Suprapubic skin (tissue), 4 donors: ENCODE measurements around the gene NFIC. TPM values are rescaled to one million over a fixed set of nuclear protein-coding genes. Genes with fewer than 3 reads are reported as not detected.
"Not testable (repeated sequence)": the region's sequence is repeated elsewhere in the genome, so short reads cannot be mapped to it uniquely, and the experiment has no call there.

Experiments
- DNase-seq, 2 donors: peaks; one replicate each; pipeline ENCODE4 v3.0.0-alpha.2; 2019; ENCODE audit warnings: low spot score in 2 of 2
- H3K27ac ChIP-seq: fragments of 200-600 bp; sonication (generic); one replicate; pipeline ENCODE4 v1.5.1; 2019
- H3K27me3 ChIP-seq: fragments of 200-600 bp; sonication (generic); one replicate; pipeline ENCODE4 v1.5.1; 2019
- H3K36me3 ChIP-seq: fragments of 200-600 bp; sonication (generic); one replicate; pipeline ENCODE4 v1.5.1; 2019
- H3K4me1 ChIP-seq: fragments of 200-600 bp; sonication (generic); one replicate; pipeline ENCODE4 v1.5.1; 2019
- H3K4me3 ChIP-seq: fragments of 200-600 bp; sonication (generic); one replicate; pipeline ENCODE4 v1.5.1; 2019; ENCODE audit warnings: mild to moderate bottlenecking
- H3K9me3 ChIP-seq: fragments of 200-600 bp; sonication (generic); one replicate; pipeline ENCODE4 v1.5.1; 2019
- EP300 ChIP-seq: sonication (generic); formaldehyde crosslinking; IDR thresholded peaks from one replicate; pipeline ENCODE4 v1.6.1; 2017; ENCODE audit warnings: antibody characterized with exemption
- POLR2A ChIP-seq, 2 donors: fragments of 450-650 bp; IDR thresholded peaks; one replicate each; pipeline ENCODE4 v1.6.1; 2017; ENCODE audit warnings: antibody characterized with exemption in 2 of 2, mild to moderate bottlenecking in 2 of 2, moderate library complexity in 2 of 2
- POLR2AphosphoS5 ChIP-seq, 3 donors: sonication (generic); formaldehyde crosslinking; IDR thresholded peaks; one replicate each; pipeline ENCODE4 v1.6.1; 2017; ENCODE audit warnings: antibody characterized with exemption in 3 of 3
- WGBS: methylation state at CpG from one replicate; pipeline ENCODE4 v1.1.5; 2018; 5-methylcytosine and 5-hydroxymethylcytosine counted together
- total RNA-seq, 4 donors: library from RNA; depleted of rRNA; stranded (reverse); fragments of >200 nt; gene quantifications; one replicate each; pipeline ENCODE4 v1.1.0, GENCODE V29; 2016
- TF ChIP-seq, protein P1 (sequence below), 2 donors: fragments of 200-600 bp in 1 of 2; fragments of 450-650 bp in 1 of 2; sonication (generic) in 1 of 2; IDR thresholded peaks; one replicate each; pipeline ENCODE4 v1.5.1; 2016 to 2019; ENCODE audit warnings: antibody characterized with exemption in 2 of 2, mild to moderate bottlenecking in 1 of 2, moderate library complexity in 1 of 2

Gene NFIC
- total RNA-seq, 4 donors from 2014 or later, result 135 to 234 (median 194) TPM

DNA sequence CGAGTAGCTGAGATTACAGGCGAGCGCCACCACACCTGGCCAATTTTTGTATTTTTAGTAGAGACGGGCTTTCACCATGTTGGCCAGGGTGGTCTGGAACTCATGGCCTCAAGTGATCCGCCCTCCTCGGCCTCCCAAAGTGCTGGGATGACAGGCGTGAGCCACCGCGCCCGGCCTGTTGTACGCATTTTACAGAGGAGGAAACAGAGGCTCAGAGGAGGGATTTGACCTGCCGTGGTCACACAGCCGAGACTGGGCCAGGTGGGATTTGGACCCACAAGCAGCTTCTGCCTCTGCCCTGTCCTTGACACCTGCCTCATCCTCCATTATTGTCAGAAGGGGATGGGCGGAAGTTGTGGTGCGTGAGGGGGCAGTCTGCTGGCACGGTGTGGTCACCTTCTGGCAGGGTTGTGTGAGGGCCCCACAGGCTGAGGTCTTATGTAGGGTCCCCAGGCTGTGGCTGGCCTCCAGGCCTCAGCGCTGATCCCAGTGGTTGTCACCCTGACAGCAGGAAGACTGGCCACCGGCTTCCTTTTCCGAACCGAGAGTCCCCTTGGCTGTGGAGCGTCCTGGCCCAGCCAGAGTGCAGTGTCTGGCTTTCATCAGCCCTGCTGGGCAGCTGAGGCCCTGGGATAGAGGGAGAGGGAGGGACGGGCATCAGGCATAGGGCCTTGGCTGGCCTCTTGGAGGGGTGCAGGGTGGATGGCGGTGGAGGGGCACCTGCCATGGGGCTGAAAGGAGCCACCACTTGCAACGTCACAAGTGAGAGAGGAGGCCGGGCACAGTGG, 20.3 kb downstream of the NFIC start:
- no peak overlapping the region for H3K4me3 ChIP-seq
- H3K4me1 ChIP-seq, result peaks cover 90% of the 10 kb centered on the region
- H3K36me3 ChIP-seq, result peaks cover 9% of the 10 kb centered on the region
- 80% methylated on average over 16 of the region's 25 CpGs for WGBS
- H3K27me3 ChIP-seq, result no peaks in the 10 kb centered on the region
- no peak for TF ChIP-seq EP300
- no peak for DNase-seq
- H3K9me3 ChIP-seq, result no peaks in the 10 kb centered on the region
- H3K27ac ChIP-seq, result peak overlapping the region; percentile 80

DNA sequence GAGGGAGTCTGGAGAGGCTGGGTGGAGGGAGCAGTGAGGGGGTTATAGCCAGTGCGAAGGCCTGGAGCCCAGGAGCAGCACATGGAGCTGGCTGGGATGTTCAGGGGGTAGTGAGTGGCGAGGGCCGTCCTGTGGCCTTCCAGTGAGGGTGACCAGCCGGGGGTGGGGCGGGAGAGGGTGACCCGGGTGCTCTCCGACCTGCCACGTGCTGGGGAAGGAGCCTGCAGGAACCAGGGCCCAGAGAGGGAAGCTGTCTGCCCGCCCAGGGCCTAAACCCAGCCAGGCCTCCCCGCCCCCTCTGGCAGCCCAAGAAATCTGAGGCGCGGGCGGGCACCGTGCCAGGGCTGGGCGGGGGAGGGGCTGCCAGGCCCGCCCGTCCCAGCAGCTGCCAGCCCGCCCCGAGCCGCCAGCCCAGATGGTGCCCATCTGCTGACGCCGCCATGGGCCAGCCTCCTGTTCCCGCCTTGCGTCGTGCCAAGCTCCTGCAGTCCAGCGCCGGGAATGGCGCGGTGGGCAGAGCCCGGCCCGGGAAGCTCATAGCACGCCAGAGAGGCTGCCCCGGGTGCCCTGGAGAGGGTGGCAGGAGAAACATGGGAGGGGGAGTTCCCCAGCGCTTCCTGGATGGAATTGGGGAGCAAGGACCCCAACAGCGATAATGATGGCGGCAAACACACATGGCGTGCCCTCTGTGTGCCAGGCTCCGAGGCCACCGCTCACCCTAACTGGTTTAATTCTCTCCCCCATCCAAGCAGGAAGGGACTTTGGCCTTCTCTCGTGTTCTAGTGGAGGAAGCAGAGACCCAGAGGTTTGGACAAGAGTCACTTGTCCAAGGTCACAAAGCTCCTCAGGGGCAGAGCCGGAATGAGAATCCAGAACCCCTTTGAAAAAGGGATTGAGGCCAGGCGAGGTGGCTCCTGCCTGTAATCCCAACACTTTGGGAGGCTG, 21.5 kb downstream of the NFIC start:
- Histone ChIP-seq H3K4me3 (peak overlapping the region; percentile 6), H3K27ac (peak overlapping the region; percentile 80), H3K9me3 (no peaks in the 10 kb centered on the region), H3K36me3 (peaks cover under 1% of the 10 kb centered on the region), H3K27me3 (no peaks in the 10 kb centered on the region), H3K4me1 (peaks cover 77% of the 10 kb centered on the region)
- peak; percentile 89 to 93 for DNase-seq
- 12% methylated on average over 8 of the region's 42 CpGs for WGBS
- TF ChIP-seq, protein P1, sequence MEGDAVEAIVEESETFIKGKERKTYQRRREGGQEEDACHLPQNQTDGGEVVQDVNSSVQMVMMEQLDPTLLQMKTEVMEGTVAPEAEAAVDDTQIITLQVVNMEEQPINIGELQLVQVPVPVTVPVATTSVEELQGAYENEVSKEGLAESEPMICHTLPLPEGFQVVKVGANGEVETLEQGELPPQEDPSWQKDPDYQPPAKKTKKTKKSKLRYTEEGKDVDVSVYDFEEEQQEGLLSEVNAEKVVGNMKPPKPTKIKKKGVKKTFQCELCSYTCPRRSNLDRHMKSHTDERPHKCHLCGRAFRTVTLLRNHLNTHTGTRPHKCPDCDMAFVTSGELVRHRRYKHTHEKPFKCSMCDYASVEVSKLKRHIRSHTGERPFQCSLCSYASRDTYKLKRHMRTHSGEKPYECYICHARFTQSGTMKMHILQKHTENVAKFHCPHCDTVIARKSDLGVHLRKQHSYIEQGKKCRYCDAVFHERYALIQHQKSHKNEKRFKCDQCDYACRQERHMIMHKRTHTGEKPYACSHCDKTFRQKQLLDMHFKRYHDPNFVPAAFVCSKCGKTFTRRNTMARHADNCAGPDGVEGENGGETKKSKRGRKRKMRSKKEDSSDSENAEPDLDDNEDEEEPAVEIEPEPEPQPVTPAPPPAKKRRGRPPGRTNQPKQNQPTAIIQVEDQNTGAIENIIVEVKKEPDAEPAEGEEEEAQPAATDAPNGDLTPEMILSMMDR (IDR thresholded peaks at IDR 0.05), result no peak
- TF ChIP-seq POLR2A (IDR thresholded peaks at IDR 0.05) (peak in 1 of 2 donors; percentile 11), POLR2AphosphoS5 (IDR thresholded peaks at IDR 0.05) (peak in 2 of 3 donors; percentile 81 to 88)

DNA sequence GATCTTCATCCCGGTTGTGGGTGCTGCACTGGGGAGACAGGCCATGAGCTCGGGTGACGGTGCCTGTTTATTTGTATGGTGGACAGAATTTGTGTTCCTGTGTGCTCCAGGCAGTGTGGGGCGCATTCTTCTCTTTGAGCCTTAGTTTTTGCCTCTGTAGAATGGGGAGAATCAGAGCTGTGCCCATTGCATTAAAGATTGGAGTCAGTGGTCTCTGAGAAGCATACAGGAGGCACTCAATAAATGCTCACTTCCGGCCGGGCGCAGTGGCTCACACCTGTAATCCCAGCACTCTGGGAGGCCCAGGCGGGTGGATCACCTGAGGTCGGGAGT, 23.0 kb downstream of the NFIC start:
- Histone ChIP-seq H3K4me3 (no peak overlapping the region), H3K36me3 (peaks cover 9% of the 10 kb centered on the region), H3K27ac (peak overlapping the region; percentile 80), H3K27me3 (no peaks in the 10 kb centered on the region), H3K9me3 (no peaks in the 10 kb centered on the region), H3K4me1 (peaks cover 62% of the 10 kb centered on the region)
- DNase-seq, result no peak
- WGBS, result 79% methylated on average over 9 of the region's 9 CpGs
- no peak for TF ChIP-seq POLR2A (IDR thresholded peaks at IDR 0.05)
- TF ChIP-seq POLR2AphosphoS5 (IDR thresholded peaks at IDR 0.05), result no peak
- TF ChIP-seq, protein P1 (IDR thresholded peaks at IDR 0.05), result no peak
- TF ChIP-seq EP300, result no peak

DNA sequence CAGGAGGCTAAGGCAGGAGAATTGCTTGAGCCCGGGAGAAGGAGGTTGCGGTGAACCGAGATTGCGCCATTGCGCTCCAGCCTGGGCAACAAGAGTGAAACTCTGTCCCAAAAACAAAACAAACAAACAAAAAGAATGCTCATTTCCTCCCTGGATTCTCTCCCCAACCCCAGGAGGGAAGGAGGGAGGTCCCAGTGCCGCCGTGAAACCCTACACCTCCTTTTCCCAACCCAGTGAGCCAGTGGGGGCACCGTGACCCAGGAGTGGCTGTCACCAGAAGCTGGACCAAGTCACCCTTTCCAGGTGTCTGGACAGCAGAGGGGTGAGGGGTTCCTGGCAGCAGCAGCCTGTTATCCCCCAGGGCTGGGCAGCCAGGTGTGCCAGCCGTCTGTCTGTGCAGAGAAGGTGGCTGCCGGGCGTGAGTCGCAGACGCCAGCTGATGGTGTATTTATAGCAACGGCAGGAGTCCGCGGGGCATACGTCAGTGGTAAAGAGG, 23.5 kb downstream of the NFIC start:
- Histone ChIP-seq H3K9me3 (no peaks in the 10 kb centered on the region), H3K4me3 (peak overlapping the region; percentile 22), H3K4me1 (peaks cover 57% of the 10 kb centered on the region), H3K36me3 (peaks cover 14% of the 10 kb centered on the region), H3K27me3 (no peaks in the 10 kb centered on the region), H3K27ac (peak overlapping the region; percentile 80)
- TF ChIP-seq POLR2A (IDR thresholded peaks at IDR 0.05), result no peak
- peak in 2 of 3 donors; percentile 12 to 52 for TF ChIP-seq POLR2AphosphoS5 (IDR thresholded peaks at IDR 0.05)
- no peak for DNase-seq
- WGBS, result 32% methylated on average over 8 of the region's 17 CpGs

DNA sequence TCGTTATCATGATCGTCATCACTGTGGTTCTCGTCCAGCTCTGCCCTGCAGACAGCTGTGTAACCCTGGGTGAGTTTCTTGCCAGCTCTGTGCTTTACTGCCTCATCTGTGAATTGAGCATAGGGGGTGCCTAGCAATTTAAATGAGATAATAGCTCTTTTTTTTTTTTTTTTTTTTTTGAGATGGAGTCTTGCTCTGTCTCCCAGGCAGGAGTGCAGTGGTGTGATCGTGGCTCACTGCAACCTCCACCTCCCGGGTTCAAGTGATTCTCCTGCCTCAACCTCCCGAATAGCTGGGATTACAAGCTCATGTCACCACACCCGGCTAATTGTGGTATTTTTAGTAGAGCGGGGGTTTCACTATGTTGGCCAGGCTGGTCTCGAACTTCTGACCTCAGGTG, 25.5 kb downstream of the NFIC start:
- H3K4me1 ChIP-seq, result peaks cover 49% of the 10 kb centered on the region
- WGBS, result 79% methylated on average over 9 of the region's 9 CpGs
- DNase-seq, H3K27ac ChIP-seq, H3K27me3 ChIP-seq, H3K9me3 ChIP-seq, H3K4me3 ChIP-seq: not testable (repeated sequence)
- H3K36me3 ChIP-seq, result peaks cover 19% of the 10 kb centered on the region

DNA sequence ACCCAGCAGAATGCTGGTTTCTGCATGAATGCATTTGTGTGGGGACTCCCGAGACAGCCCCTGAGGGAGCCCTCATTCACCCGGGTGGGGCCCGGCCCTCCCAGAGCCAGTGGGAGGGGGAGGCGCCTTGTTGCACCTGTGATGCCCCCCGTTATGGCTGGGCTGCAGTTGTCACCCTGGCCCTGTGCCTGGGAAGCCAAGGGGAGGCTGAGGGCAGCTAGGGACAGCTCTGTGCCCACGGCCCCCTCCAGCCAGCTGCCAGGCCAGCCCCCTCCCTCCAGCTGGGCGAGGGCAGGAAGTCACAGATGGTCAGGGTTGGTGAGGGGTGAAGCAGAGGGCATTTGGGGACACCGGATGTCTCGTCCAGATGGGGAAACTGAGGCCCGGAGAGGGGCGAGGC, 26.1 kb downstream of the NFIC start:
- WGBS, result 71% methylated on average over 6 of the region's 11 CpGs
- no peak for TF ChIP-seq POLR2A (IDR thresholded peaks at IDR 0.05)
- TF ChIP-seq, protein P1 (IDR thresholded peaks at IDR 0.05), result no peak
- no peaks in the 10 kb centered on the region for H3K27me3 ChIP-seq
- H3K9me3 ChIP-seq, result no peaks in the 10 kb centered on the region
- peaks cover 19% of the 10 kb centered on the region for H3K36me3 ChIP-seq
- H3K27ac ChIP-seq, result no peak overlapping the region
- H3K4me1 ChIP-seq, result peaks cover 49% of the 10 kb centered on the region
- DNase-seq, result no peak
- no peak overlapping the region for H3K4me3 ChIP-seq
